NCI-H1930 (cell line): Measurements from ENCODE around the gene PIEZO1.

Source experiments
- DNase-seq, 2 experiments: peaks; one replicate each; lab custom pipeline; 2025; lab: John Stamatoyannopoulos, UW

Gene PIEZO1

DNA sequence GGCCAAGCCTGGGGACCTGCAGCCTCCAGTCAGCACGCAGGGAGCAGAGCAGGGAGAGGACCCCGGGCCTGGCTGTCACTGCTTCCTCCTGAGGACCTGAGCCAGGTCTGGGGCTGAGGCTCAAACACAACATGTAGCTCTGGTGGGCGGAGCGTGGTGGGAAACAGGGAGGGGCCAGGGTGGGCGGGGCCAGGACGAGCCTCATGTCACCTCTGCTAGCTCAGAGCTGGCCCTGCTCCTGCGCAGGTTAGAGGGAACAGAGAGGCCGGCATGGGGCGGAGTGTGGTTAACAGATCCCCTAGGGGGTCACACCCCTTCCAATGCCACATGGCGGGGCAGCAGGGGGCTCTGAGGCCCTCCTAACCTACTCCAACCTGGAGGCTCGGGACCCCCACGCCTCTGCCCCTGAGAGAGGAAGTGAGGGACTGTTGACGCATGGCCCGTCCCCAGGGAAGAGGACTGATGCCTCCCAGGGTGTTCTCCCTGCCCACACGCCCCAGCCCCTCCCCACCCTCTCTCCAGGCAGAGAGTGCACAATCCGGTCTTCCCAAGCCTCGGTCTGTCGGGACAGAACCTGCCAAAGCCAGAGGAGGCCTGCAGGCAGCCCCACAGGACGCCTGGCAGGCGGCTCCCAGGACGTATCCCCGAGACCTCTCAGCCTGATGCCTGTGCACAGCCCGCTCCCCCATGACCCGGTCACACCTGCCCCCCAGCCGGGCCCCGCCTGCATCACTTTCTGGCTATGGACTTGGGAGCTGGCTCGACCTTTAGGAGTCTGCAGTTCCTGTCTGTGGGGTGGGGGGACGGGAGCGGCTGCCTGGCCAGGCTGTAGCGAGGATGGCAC lies 15.2 kb downstream of the PIEZO1 start:
- DNase-seq: no peak

DNA sequence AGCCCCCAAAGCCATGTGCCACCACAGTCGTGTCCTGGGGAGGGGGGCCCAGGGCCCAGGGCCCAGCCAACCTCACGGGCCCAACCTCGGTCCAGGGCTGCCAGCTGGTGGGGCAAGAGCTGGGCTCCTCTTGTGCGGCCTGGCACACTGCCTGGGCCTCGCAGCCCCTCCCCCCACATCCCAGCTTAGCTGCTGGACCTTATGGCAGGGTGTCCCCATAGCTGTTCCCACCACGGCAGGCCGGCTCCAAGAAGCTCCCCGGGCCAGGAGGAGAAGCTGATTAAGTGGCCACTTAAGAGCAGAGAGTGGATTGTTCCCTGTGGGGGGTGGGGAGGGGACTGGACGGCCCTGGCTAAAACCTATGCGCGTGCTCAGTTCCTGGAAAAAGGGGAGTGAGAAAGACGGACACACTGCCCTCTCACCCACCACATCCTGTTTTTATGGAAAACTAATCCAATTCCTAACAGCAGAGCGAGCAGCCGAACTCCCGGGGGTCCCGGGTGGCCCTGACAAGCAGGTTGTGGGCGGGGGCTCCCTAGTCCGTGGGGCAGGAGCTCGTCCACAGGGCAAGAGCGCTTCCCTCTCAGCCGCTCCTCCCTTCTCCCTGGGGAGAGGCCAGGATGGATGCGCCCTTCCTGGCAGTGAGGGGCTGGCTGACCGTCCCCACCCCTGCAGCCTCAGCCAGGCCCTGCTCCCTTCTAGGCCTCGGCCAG lies 16.8 kb downstream of the PIEZO1 start:
- DNase-seq: no peak

DNA sequence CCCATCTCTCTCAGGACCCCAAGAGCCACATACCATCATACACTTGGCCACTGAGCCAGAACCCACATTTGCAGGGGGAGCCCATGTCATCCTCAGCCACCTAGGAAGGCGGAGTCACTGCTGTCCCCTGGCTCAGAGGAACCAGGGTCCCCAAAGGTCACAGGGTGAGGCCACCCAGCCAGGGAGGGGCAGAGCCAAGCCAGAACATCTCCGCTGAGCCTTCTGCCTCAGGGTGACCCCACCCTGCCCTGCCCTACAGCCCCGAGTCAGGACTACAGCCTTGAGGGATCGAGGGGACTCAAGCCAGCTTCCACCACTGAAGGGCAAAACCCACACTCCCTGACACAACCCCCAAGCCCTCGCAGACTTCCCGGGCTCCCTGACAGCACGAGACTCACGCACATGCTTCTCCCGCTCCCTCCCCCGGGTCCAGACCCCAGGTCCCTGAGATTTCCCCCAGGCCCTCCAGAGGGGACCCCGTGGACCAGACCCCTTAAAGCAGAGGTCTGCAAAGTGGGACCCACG lies 17.4 kb downstream of the PIEZO1 start:
- DNase-seq: no peak

DNA sequence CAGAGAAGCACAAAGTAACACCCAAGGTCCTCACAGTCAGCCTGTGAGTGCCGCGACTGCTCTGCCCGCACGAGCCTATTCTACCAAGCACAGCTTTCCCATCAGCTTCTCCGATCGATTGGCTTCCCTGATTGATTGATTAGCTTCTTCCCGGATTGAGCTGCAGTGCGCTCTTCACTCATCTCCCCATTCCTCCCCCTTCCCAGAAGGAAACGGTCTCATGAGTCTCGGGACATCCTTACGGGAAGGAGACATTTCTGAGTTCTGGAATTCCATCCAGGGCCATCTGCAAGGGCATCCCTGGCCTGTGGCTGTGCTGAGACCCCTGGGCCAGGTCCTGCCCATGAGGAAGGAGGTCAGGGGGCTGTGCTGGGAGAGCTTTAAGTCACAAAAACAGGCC lies 18.0 kb downstream of the PIEZO1 start:
- DNase-seq: no peak

DNA sequence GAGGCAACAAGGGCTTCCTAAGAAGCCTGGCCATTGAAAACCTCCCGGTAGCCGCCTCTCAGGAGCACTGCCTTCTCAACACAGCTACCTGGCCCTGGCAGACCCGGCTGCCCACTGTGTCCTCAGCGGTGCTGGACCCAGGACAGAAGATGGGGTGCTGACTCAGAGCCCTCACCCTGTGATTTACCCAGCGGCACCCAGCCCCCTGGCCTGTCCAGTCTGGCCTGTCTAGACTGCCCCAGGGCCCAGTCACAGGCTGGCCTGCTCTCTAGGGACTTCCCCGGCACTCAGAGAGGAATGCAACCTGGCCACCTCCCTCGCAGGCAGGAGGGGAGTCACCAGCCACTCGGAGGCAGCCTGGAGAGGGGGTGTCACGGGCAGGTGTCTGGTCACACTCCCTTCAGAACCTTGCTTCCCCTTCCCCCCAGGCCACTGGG lies 20.1 kb downstream of the PIEZO1 start:
- DNase-seq: no peak

DNA sequence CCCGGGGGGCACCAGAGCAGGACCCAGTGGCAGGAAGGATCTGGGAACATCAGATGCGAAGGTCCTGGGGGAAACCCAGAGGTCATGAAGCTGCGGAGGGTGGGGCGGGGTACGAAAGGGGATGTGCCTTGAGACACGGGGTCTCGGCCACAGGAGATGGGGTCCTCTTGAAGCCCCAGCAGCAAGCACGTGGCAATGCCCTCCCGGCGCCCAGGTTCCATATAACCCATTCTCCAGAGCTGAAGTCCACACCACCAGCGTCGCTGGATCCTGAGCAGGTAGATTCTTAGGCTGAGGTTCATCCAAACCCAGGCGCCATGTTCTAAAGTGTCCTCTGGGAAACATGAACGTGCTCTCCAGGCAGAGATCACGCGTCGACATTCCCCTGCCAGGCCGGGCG lies 20.9 kb downstream of the PIEZO1 start:
- DNase-seq: no peak

DNA sequence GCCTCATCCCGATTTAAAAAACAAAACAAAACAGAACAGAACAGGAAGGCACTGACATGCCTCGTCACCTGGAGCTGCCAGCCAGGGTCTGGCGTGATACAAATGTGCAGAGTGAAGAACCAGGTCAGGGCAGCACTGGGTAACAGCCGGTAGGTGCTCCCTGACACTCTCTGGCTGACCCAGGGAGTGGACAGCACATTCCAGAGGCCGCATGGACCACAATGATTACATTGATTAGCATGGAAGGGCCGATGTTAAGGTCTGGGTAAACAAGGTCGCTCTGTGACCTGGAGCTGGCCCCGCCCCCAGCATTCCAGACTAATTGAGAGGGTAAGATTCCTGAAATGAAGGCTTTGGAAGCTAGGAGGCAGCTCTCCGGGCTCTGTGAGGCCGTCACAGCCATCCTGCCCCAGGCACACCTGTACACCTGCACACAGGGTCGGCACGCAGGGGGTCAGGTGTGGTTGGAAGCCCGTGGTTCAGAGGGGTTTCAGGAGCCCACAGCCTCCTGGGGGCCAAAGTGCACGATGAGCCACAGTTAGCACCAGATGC lies 21.4 kb downstream of the PIEZO1 start:
- DNase-seq: no peak

DNA sequence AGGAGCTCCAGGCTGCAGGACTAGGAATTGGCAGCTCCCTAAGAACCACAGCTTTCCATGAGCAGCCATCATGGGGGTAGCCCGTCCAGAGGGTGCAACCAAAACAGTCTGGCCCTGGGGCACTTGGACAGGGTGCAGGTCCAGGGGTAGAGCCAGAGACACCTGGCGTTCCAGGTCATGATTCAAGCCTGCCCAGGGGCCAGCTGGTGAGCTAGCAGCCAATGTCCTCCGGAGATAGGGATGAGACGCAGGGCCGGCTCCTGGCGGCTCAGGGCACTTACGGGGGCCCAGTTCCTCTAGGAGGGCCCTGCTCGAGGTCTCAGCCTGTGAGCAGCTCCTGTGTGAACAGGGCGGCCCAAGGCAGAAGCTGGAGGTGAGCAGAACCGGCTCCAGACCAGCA lies 22.1 kb downstream of the PIEZO1 start:
- no peak for DNase-seq

DNA sequence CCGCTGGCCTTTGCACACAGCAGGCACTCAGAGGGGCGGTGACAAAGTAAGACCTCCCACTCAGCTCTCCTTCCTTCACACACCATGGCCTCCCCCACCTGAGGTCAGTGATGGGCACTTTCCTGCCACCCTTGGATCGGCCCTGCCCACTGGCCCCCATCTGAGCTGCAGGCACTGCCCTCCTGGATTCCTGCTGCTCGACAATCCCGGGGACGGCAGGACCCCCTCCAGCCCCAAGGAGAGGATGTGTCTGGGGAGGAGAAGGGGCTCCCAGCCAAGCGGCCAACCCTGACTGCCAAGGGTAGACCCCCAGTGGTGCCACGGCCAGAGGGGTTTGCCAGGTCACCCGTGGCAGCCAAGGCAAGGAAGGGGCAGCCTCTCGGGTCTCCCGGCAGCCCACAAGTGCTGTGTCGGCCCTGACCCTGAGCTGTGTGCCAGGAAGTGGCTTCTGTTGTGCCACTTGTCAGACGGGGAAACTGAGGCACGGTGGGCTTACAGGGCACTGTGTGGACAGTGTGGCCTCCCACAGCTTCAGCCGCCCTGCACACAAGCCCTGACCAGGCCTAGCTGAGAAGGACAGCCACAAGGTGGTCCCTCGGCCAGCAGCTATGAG lies 22.7 kb downstream of the PIEZO1 start:
- DNase-seq: no peak

DNA sequence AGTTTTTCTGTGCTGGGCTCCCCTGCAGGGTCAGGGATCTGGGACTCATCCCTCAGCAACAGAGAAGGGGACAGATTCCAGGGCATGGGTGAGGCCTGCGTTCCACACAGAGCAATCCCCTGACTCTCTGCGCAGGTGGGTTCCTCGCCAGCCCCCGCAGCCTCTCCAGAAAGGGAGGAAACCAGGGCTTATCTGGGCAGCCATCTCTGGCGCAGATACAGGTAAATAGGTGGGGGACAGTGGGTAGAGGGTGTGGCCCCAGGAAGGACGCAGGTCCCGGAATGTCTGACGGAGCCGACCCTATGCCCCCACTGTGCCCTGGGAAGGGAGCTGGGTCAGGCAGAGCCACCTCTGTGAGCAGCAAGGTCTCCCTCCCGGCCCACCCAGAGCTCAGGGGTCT lies 23.2 kb downstream of the PIEZO1 start:
- no peak for DNase-seq

DNA sequence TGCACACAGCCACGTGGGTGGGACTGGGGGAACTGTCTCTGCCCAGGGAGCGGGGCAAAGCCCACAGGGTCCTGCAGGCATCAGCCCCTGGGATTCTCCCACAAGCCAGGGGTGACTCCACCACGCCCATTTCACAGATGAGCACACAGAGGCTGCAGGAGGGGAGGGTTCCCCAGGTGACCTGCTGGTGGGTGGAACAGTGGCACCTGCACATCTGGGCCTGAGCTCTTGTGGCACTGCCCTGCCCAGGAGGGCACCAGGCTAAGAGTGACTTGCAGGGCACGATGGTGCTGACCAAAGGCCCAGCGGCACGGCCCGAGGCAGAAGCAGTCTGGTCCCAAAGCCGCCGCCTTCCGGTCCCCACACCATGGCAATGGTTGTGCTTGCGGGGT lies 23.9 kb downstream of the PIEZO1 start:
- DNase-seq: no peak

DNA sequence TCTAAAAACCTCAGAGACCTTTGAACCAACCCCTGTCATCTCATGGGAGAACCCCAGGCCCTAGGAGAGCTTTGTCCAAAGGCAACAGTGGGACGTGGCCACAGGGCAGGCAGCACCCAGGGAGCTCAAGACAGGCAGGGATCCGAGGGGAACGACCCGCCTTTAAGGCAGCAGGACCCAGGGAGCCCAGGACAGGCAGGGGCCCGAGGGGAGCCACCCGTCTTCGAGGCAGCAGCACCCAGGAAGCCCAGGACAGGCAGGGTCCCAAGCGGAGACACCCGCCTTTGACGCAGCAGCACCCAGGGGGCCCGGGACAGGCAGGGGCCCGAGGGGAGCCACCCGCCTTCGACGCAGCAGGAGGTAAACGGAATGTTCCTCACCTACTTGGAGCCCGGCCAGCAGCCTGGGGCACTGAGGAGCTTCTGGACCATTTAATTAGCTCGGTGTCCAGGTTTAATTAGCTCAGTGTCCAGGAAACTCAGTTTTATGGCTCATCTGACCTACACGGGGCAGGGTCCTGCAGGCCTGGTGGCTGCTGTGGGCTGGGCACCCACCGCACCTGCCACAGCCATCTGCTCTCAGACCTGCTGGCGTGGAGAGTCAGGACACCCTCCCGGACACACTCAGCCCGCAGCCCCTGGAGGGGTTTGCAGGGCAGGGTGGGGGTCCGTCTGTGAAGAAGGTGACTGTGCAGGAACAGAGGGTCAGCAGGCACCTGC lies 24.4 kb downstream of the PIEZO1 start:
- DNase-seq: no peak

DNA sequence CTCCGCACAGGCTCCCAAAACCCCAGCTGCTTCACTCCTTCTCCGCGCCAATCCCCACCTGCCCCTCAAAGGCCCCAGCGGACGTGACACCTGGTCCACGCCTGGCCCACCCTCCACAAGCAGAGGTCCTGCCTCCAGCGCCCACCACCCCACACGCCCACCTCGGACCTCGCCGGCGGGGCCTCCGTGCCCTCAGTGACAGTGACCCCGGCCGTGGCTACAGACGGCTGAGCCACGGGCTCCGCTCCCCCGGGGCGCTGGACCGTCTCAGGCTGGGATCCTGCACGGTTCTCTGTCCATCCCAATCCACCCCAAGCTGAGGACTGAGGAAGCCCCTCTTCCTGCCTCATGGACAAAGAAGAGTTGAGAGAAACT lies 25.1 kb downstream of the PIEZO1 start:
- no peak for DNase-seq

DNA sequence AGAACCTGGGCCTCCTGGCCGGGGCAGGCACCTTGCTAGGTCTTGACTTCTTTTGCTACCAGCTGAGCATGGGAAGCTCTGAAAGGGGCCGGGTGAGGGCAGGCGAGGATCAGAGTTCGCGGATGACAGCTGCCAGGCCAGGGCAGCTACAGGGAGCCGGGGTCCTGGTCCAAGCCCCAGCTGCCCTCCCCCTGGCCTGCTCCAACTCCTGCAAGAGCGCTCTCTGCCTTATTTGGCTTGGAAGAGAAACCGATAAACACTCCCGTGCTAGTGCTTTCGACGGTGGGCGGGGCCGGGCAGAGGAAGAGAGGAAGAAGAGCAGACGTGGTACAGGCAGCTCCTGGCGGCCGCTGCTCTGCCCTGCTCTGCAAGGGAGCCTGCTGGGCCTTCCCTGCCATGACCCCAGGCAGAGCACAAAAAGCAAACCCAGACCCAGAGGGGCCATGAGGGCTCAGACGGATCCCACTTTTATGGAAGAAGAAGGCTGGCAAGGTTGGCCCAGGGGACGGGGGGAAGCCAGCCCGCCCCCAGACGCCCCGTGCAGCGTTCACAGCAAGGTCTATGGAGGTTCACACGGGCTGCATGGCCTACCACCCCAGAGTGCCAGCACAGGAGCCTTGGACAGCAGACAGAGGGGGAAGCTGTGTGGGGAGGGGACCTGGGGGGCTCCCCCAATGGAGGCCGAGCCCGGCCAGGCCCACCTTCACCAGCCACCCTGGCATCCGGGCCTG lies 25.6 kb downstream of the PIEZO1 start:
- DNase-seq: no peak

DNA sequence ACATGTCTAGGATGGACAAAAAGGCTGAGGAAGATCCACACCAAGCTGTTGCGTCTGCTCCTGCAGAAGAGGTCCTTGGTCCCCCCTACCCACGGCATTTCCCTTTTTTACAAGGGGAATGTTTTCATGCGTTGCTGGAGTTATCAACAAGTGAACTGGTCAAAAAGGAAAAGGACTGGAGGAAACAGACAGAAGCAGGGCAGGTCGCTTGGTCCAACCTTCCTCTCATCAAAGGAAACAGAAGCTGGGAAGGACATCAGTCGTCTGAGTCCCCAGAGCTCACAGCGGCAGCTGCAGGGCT lies 26.1 kb downstream of the PIEZO1 start:
- DNase-seq: no peak

DNA sequence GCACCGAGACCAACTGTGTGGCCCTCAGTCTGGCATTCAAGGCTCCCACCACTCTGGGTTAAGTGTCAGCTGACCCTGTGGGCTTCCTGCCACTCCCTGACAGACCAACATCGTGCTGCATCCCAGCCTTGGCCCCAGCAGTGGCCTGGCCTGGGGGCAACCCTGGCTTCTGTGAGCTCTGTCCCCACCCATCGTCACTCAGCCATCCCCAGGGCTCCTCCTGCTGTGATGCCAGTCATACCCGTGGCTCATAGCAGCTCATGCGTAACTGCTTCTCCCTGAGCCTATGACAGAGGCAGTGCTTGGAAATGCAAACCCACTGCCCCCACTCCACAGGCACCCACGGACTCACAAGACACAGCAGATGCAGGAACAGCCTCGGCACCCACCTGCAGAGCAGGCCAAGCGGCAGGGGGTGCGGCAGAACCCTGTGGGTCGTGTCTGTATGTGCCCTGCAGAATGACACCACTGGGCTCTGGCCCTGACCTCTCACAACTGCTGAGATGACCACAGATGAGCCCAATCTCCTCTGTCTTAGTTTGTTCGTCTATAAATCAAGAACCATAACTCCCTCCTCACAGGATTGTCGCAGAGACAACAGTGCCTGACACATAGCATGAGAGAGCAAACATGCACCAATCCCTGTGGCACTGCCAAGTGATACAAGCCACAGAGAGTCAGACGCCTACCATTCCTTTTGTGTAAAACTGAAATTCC lies 26.6 kb downstream of the PIEZO1 start:
- no peak for DNase-seq

DNA sequence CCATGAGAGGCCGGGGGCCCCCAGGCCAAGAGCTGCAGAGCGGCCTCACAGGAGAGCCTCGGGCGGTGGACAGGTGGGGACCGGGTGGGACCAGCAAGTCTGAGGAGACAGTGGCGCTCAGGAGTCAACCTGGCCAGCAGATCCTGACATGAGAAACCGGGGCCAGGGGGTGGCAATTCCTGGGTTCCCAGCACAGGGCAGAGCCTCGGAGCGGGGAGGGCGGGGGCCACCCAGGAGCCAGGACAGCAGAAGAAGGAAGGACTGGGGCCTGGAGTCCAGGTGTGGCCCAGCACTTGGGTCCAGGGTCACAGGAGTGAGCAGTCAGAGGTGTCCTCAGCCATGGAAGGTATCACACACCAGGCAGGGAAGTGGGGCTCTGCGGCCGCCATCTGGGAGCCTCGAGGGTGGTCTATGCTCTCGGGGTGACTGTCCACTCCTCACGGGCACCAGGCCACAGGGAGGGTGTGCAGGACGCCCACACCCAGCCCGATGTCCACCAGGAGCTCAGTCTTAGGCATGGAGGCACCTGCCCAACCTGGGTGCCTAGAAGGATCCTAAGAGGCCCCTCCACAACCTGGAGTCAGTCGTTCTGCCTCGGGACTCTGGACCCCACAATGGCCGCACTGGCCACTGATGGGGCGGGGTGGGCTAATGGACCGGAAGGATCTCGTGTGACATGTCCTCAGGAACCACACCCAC lies 29.1 kb downstream of the PIEZO1 start:
- DNase-seq: no peak

DNA sequence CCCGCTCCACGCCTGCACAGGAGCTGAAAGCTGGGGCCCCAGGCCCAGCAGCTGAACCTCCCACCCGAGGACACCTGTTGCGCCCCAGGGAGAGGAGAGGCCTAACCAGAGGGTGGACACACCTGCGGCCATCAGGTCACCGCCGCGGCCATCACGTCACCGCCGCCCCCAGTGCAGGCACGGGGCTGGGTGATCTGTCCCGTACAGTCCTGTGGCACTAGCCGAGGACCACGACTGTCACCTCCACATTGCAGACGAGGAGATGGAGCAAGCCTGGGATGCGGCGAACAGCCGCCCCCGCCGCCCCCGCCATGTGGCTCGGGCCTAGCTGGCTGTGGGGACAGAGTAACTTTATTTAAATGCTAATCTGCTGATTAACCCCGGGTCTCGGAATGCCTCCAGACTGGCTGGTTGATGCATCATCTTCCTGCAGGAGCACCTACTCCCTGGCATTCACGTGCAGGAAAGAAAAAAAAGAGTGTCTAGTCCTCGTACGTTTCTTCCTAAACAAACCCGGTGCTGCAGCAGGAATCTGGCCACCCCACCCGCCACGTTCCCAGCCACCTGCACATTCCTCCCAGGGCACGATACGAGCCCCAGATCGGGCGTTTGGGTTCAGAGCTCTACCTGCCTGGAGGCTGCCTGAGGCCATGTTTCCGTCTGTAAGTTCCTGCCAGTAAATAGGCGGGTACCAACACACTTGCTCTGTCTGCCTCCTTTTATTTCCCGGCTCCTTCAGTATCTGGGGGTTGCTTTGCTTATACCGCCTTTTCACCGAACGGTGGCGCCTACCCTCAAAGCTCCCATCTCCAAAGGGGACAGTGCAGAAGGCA lies 29.9 kb downstream of the PIEZO1 start:
- no peak for DNase-seq
